HG03045 (cell line): ENCODE results near the gene OPRM1.

Source experiments
- ATAC-seq: cut with Tn5 transposase; IDR thresholded peaks from one replicate; pipeline ENCODE4 v1.9.1; 2021; ENCODE audit warnings: mild to moderate bottlenecking, moderate library complexity; ENCODE audit not compliant: unreplicated experiment

Gene OPRM1

GRCh38 chr6:154202339-154202738 lies 163.3 kb downstream of the OPRM1 start:
- ATAC-seq, result no peak

- no peak for ATAC-seq
These were observed 163.9 kb downstream of the OPRM1 start for GRCh38 chr6:154202958-154203357.

GRCh38 chr6:154206141-154206540 lies 167.1 kb downstream of the OPRM1 start:
- ATAC-seq, result no peak

GRCh38 chr6:154206996-154207395 lies 168.0 kb downstream of the OPRM1 start:
- no peak for ATAC-seq

- ATAC-seq, result no peak
These were observed 170.5 kb downstream of the OPRM1 start for GRCh38 chr6:154209555-154209954.

- ATAC-seq, result no peak
These were observed 171.6 kb downstream of the OPRM1 start for GRCh38 chr6:154210678-154211077.

GRCh38 chr6:154213782-154214181 lies 174.7 kb downstream of the OPRM1 start:
- ATAC-seq, result no peak

- ATAC-seq, result no peak
These were observed 179.3 kb downstream of the OPRM1 start for GRCh38 chr6:154218301-154218700.

GRCh38 chr6:154218787-154219186 lies 179.7 kb downstream of the OPRM1 start:
- no peak for ATAC-seq

GRCh38 chr6:154219250-154219649 lies 180.2 kb downstream of the OPRM1 start:
- ATAC-seq, result no peak

GRCh38 chr6:154222716-154223115 lies 183.7 kb downstream of the OPRM1 start:
- no peak for ATAC-seq

GRCh38 chr6:154223296-154223695 lies 184.3 kb downstream of the OPRM1 start:
- no peak for ATAC-seq

- ATAC-seq, result no peak
These were observed 187.4 kb downstream of the OPRM1 start for GRCh38 chr6:154226461-154226860.

GRCh38 chr6:154227862-154228520 lies 189.0 kb downstream of the OPRM1 start:
- no peak for ATAC-seq

- ATAC-seq, result no peak
These were observed 189.5 kb downstream of the OPRM1 start for GRCh38 chr6:154228521-154228905.

- peak; percentile 82 for ATAC-seq
These were observed 190.7 kb downstream of the OPRM1 start for GRCh38 chr6:154229786-154230185.

GRCh38 chr6:154230393-154230792 lies 191.4 kb downstream of the OPRM1 start:
- ATAC-seq, result no peak

- ATAC-seq, result no peak
These were observed 192.0 kb downstream of the OPRM1 start for GRCh38 chr6:154230910-154231595.

- ATAC-seq, result no peak
These were observed 193.2 kb downstream of the OPRM1 start for GRCh38 chr6:154232013-154232910.

GRCh38 chr6:154233383-154233782 lies 194.3 kb downstream of the OPRM1 start:
- ATAC-seq, result no peak

GRCh38 chr6:154234019-154234772 lies 195.2 kb downstream of the OPRM1 start:
- ATAC-seq, result peak; percentile 50
